Measurements from ENCODE around the gene SREBF1.

SREBF1 gene

DNA sequence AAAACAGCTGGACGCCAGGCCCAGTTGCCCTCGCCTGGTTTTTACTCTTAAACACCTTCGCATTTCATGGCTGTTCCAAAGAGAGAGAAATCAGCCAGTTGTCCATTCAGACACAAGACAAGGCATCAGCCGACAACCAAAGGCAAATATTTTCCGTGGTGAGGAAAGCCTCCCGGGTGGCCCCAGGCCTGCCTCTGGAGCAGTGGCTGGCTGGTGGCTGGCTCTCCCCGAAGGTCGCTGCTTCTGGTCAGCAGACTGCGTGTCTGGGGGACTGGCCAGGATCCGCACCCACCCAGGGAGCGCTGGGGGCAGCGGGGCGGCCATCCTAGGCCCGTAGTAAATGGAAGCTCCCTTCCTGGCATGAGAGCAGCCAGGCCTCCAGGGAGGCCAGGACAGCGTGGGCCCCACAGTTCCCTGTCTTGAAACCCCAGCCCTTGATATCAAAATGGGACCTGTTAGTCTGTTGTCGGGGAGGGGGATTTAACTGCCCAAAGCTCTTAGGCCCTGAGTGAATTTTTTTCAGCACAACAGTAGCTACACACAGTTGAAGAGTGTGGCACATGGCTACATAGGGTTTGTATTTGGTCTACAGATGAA, 57.7 kb downstream of the SREBF1 start:
- DNase-seq (ENCODE audit: low read depth), result no peak

DNA sequence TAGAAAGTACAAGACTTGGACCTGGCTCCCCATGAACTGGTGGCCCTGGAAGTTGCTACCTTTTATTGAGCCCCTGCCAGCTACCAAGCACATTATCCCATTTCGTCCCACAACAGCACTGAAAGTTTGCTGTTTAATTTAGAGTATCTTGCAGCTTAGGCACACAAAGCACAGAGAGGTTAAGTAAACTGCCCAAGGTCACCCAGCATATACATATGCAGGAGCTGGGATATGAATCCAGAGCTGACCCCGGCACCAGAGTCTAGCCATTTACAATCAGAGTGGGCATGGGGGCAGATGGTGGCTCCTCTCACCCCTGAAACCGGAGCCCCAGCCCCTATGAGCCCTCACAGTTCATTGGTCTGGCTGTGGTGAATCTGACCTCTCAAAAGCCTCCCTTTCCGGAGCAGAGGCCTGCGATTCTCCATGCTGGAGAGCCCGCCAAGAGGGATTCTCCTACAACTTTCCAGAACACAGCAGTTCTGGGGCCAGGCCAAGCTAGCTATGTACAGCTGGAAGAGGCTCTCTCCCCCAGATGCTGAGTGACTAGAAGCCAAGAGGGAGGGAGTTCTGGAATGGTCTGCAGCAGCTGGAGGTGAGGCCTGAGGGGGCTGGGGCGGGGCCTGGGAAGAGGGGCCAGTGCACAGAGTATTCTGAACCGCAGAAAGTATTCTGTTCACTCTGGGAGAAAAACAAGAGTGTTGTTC, 58.3 kb downstream of the SREBF1 start:
- DNase-seq (ENCODE audit: low read depth), result no peak

DNA sequence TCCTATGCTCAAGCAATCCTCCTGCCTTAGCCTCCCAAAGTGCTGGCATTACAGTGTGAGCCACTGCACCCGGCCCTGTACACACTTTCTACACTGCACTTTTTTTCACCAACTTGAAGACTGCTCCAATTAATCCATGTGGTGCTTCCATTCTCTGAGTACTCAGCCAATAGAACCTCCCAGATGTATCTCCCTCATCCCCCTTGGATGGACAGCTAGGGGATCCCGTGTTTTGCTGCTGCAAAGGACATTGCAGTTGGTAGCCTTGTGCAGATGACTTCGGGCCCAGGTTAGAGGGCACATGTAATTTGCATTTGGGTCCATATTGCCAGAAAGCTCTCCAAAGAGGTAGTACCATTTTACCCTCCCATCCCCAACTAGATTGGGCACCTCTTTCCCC, 59.9 kb downstream of the SREBF1 start:
- no peak for DNase-seq (ENCODE audit: low read depth)

DNA sequence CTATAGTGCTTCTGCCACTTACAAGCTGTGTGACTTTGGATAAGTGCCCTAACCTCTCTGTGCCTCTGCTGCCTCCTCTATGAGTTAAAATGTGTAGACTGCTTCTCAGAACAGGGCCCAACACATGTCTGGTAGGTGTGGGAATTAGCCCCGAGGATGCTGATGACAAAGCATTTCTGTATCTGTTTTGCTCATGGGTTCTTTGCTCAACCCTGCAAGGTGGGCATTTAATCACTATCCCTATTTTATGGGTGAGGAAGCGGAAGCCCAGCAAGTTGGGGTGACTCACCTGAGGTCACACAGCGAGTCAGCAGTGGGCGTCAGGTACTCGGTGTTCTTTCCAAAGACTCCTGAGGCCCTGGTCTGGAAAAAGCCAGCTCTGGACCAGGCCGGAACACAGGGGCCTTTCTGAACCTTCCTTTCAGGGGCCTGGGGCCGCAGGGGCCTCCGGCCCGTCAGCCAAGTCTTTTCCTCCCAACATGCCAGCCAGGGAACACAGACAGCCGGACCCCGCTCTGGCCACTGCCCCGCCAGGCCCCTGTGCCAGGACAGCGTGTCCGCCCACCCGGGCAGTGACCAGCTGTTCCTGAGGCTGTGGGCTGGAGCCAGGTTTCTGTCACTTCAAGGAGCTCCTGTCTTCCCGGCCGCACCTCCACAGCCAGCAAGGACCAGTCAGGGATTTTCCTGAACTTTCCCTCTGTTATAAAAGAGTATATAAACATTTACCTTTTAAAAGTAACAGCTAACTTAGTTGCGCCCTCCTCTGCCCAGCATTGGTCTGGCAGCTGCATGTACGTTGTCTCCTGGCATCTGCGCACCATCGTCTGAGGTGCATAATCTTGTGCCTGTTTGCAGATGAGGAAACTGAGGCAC, 62.5 kb downstream of the SREBF1 start:
- no peak for DNase-seq (ENCODE audit: low read depth)

DNA sequence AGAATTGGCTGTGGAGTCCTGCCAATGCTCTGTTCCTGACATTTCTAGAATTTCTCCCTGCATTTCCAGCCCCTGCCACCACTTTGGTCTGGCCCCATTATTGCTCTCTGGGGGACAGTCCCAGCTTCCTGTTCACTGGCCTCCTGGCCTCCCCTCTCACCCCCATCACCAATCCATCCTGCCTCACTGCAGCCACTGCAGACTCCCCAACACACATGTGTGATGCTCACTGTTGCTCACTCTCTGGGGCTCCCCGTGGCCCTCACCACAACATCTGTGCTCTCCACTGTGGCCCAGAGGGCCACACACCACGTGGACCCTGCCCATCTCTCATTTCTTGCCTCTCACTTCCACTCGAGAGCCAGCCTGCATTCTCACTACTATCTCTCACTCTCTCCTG, 64.6 kb downstream of the SREBF1 start:
- DNase-seq (ENCODE audit: low read depth), result no peak

DNA sequence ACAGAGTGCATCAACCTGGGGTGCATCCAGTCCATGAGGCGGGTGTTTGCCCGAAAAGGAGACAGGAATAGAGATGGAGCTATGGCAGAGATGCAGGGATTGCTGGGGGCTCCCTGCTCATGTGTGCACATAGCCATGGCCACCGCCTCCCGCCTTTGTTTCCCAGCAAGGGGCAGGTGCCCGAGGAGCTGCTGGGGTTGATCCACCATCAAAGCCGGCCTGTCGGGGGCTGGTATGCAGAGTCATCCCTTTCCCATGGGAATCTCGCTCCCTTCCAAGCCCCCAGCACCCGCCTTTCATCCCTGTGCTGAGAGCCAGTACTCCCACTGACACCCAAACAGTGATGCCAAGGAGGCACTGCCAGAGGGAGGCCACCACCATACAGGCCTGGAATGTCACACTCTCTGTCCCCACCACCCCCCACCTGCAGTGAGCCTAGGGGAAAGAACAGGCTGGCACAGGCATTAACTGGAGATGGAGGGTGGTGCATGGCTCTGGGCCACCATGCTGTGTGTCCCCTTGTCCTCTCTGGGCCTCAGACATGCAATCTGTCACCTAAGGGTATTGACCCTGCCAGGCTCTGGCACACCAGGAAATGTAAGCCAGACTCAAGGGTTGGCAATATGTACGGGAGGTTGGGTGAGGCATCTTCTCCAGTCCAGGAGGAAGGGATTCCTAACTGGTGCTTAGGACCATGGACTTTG, 65.1 kb downstream of the SREBF1 start:
- DNase-seq (ENCODE audit: low read depth), result no peak

DNA sequence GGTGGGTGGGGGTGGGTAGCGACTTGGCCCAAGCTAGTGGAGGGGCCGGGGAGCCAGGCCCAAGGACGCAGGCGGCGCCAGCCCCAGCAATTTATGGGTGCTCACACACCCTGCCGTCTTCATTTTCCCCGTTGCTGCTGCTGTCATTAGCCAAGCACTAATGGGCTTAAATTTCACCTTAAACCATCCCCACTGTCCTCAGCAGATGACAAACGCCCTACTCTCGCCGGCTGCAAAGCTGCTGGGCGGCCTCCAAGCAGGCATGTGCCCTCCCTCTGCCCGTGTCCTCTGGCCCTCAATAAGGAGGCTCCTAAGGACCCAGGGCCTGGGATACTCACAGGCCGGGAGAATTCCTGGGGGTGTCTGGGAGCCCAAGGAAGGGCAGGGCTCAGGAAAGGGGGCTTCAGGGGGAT, 66.1 kb downstream of the SREBF1 start:
- DNase-seq (ENCODE audit: low read depth), result no peak

DNA sequence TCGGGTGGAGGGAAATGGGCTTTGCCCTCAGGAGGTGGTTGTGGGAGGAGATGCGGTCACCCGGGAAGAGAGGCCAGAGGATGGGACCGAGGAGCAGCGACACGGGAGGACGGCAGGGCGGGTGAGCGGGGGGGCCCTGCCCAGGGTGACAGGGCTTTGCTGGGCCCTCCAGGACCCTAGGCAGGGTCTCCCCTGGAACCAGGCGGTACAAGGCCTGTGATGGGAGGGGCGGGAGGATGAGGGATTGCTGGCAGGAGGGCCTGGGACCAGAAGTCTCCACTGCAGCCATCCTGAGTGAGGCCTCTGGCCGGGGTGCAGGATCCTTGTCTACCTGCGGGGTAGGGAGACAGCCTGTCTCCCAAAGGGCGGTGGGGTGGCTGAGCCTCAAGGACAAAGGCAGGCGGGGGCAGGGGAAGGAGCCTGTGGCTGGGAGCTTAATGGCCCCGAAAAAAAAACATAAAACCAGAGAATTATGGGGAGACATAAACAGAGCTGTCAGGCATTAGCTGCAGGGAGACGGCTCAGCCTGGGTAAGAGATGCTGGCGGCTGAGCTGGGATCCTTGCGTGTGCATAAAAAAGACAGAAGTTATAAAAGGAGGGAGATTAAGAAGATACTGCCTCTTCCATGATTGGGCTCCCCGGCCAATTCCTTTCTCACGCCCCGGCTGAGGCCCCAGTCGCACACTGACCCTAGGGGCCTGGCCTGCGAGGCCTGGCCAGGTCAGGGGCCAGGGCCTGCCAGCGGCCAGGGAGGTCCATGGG, 66.7 kb downstream of the SREBF1 start:
- DNase-seq (ENCODE audit: low read depth), result no peak

DNA sequence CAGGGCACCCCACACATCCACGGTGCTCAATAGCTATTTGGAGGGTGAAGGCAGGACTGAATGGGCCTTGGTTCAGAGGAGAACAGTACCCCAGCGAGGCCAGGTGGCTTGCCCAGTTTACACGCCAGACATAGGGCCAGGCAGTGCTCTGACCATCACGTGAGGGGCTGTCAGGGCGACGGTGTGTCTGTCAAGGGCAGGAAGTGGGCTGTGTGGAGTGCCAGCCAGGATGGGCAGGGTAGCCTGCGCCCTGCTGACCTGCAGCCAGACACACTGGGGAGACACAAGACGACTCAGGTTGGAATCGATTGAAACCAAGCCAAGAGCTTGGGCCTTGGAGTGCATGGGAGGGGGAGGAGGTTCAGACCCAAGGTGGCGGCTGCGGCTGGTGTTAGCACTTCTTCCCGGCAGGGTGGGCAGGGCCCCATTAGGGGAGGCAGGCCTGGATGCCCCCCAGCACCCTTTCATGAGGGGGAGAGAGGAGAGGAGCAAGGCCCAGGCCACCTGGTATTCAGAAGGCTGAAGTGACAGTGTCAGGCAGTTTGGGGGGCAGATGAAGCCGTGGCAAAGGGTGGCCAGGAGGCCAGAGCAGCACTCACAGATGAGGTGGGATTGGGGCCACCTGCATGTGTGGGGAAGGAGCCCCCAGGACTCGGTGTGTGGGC, 68.2 kb downstream of the SREBF1 start:
- no peak for DNase-seq (ENCODE audit: low read depth)

DNA sequence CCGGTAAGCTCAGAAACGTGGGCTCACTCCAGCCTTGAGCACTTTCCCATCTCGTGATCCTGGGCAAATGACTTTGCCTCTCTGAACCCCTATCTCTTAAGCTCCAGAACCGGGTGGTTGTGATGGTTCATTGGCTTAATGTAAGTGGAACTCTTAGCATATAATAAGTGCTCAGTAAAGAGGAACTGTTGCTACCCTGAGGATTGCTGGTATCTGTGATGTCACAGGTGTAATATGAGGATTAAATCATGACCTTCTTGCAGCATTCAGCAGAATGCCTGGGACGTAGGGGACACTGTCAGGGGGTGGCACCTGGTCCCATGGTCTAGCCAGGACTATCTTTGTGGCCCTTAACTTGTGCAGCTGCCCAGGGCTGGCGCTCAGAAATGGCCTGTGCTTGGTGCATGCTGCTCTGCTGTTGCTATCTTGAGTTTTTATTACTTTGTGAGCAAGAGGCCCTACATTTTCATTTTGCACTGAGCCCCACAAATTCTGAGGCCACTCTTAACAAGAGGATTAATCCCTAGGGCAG, 68.8 kb downstream of the SREBF1 start:
- DNase-seq (ENCODE audit: low read depth), result no peak

DNA sequence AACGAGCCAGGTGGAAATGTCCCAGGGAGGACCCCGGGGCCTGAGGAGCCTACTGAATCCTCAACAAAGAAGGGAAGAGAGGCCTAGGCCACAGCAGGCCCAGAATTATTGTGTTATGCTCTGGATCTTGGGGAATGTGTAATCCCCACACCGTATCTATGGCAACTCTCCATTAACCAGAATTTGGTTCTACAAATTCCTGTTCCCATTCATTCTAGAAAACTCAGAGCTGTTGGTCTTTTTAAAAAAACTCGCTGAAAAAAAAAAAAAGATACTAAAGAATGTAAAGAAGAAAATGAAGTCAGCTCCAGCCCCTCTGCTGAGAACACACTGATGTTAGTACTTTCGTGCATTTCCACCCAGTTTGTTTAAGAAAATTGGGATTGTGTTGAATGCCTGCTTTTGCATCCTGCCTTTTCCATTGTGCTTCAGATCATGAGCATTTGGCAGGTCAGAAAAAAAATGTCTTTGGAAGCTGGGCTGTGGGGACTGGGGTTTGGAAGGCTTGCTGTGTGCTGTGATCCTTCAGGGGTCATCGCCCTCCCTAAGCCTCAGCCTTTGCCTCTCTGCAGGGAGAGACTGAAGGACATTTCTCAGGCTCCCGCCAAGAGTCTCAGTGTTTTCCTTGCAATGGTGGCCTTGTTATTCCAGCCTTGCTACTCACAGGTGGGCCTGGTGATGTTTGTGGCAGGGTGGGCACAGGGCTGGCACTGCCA, 69.5 kb downstream of the SREBF1 start:
- no peak for DNase-seq (ENCODE audit: low read depth)

DNA sequence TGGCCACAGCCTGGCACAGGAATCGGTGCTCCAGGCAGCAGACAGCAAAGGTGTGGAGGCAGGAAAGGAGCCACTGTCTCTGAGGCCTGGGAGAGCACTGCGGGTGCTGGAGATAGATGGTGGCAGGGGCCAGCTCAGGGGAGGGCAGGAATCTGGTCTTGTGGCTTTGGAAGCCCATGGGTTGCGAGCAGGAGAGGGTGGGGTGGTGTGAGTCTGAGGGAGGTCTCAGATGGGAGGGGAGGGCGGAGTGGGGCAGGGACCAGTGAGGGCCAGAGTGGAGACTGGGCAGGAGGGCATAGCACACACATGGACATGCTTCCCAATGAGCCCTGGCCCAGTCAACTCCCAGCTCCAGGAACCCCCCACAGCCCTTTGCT, 70.1 kb downstream of the SREBF1 start:
- DNase-seq (ENCODE audit: low read depth), result no peak

DNA sequence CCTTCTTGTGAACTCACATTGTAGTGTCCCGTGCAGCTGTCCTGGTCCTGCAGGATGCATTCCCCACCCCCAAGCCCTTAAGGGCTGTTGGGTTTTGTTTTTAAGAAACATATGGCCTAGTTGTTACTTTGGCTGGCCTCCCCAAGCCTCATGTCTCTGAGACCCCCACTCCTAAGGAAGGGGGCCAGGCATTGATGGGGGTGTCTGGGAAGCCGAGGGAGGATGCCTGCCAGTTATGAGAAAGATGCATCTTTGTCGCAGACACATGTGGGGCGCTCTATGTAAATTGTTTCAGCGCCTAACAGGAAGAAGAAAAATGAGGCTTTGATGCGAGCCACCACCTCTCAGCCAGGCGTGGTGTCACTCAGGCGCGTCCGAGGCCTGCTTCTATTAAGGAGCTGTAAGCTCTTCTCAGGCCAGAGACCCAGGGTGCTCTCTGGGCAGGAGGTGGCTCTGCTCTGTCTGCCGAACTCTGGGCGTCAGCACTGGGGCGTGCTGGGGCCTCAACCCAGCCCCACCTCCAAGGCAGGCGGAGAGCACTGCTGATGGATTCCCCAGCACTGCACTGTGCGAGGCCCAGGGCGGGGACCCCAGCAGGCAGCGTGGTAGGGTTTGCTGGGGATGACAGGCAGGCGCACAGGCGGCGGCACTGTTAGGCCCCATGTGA, 70.6 kb downstream of the SREBF1 start:
- DNase-seq (ENCODE audit: low read depth), result no peak

DNA sequence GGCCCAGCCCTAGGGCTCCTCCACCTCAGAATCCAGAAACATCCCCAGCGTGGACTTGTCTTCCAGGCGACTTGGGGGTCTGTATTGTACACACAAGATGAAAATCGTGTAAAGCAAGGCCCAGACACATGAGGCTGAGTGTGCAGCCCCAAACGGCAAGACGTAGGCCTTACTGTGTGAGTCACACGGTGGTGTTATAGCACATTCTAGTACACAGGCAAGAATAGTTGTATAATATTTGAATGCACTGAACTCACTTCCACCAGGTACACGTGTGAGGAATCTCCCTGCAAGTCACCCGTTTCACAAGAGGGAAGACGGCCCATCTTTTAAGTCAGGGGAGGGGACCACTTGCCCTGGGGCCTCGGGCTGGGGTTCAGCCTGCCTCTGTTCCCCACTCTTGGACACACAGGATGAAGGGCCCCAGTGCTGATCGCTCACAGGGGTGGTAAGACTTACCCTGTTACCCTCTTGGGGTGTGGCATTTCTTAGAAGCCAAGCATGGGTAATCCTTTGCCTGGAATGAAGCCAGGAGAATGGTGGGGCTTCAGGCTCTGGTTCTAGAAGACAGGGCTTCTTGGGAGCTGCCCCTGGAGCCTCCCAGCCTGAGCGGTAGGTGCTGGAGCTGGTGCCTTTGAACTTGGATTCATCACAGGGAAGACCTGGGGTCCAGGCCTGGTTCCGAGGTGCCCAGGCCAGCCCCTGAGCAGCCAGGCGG, 71.3 kb downstream of the SREBF1 start:
- DNase-seq (ENCODE audit: low read depth), result peak; percentile 67

DNA sequence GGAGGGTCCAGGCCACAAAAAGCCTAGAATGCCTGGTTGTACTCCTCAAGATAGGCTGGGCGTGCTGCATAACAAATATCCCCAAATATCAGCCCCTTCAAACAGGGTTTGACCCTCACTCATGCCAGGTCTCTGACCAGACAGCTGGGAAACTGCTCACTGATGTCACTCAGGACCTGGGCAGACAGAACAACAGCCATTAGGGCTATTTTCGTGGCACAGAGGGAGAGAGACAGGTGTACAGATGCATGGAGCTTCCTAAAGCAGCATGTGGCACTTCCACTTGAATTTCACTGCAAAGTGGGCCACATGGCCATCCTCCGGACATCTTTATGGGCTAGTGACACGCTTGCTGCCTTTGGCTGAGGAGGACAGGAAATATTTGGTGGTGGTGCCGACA, 73.1 kb downstream of the SREBF1 start:
- no peak for DNase-seq (ENCODE audit: low read depth)

DNA sequence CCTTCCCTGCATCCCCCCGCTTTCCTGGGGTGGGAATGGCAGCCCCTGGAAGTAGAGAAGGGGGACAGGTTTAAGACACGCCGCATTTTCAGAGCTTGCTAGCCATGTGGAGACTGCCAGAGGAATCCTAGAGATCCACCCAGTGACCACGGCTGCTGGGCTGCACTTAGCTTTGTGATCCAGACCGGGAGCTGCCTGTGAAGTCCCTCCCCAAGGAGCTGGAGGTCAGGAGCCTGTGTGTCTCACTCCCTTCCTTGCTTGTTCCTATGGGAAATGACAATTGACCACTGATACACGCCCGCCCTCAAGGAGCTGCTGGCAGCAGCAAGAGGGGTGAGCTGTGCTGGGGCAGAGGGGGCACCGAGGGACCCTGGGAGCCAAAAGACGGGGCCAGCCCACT, 73.7 kb downstream of the SREBF1 start:
- no peak for DNase-seq (ENCODE audit: low read depth)

DNA sequence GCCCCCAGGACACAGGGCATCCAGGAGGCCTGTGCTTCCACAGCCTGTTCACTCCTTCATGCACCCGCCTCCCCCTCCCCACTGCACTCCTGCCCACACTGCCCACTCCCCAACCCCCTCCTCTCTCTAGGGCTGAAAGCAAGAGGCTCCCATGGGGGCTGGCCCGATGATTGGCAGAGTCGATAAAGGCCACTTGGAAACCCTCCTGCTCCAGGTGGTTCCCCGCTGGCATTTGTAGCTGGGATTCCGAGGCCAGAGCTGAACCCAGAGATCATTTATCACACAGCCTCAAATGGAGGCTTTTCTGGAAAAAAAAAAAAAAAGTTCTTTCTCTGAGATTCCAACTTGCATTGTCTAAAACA, 74.1 kb downstream of the SREBF1 start:
- DNase-seq (ENCODE audit: low read depth), result no peak
